ENCODE data around the gene EIF2B2. TPM values are rescaled to one million over a fixed set of nuclear protein-coding genes. Genes with fewer than 3 reads are reported as not detected.

EIF2B2 gene
- total RNA-seq, 1 experiment from 2014 or later, result 48.3 TPM

- H3T11ph ChIP-seq (ENCODE audit: low read length), result no peak overlapping the region
- no peak overlapping the region for H3K23ac ChIP-seq (ENCODE audit: insufficient read length, low read depth, low read length)
- WGBS (ENCODE audit: extremely low coverage, insufficient read length, low lambda C conversion rate), result no CpG with 5 or more reads among the region's 4 CpGs
- no peaks in the 10 kb centered on the region for H3K27me3 ChIP-seq (ENCODE audit: insufficient read depth, low read length)
- TF ChIP-seq CTCF (conservative IDR thresholded peaks at IDR 0.05), result no peak
- H3K36me3 Mint-ChIP-seq (ENCODE audit: insufficient read depth in 1 of 3, low read depth in 3 of 3), result peaks cover 5 to 59% (median 42%) of the 10 kb centered on the region in 3 experiments; a peak in 6 of 7 replicates
- H4K5ac ChIP-seq (ENCODE audit: insufficient read length, low read depth, low read length), result no peak overlapping the region
- no peak overlapping the region for H2BK20ac ChIP-seq (ENCODE audit: low read depth, low read length, poor library complexity, severe bottlenecking)
- no peak overlapping the region for H3K18ac ChIP-seq (ENCODE audit: insufficient read length, low read depth, low read length)
- H3K4me3 Mint-ChIP-seq, result no peak overlapping the region
- no peak overlapping the region for H2AK5ac ChIP-seq (ENCODE audit: insufficient read length, low read length)
- no peak overlapping the region for H2BK12ac ChIP-seq (ENCODE audit: insufficient read length, low read depth, low read length)
- H3K56ac ChIP-seq (ENCODE audit: insufficient read length, low read depth, low read length), result no peak overlapping the region
- H3K9me3 Mint-ChIP-seq, result no peaks in the 10 kb centered on the region
- H2AFZ ChIP-seq (ENCODE audit: low read length), result no peak overlapping the region
- DNase-seq, result no peak
- no peaks in the 10 kb centered on the region for H3K4me1 ChIP-seq (ENCODE audit: insufficient read depth, low read length)
- H3K14ac ChIP-seq (ENCODE audit: insufficient read depth, low read length), result no peak overlapping the region
- H4K8ac ChIP-seq (replicated peaks; ENCODE audit: insufficient read length, low read depth, low read length), result no peak overlapping the region
- no peaks in the 10 kb centered on the region for H4K20me1 ChIP-seq (ENCODE audit: control insufficient read depth, insufficient read depth, insufficient read length)
- H3K9ac ChIP-seq (ENCODE audit: extremely low read depth, insufficient read length, low read length), result no peak overlapping the region
- H2BK5ac ChIP-seq (ENCODE audit: insufficient read length, low read length), result no peak overlapping the region
- H2BK120ac ChIP-seq (ENCODE audit: low read depth, low read length, poor library complexity, severe bottlenecking), result no peak overlapping the region
- no peak overlapping the region for H2BK15ac ChIP-seq (ENCODE audit: low read depth, low read length)
- H4K91ac ChIP-seq (ENCODE audit: insufficient read length, low read depth, low read length), result no peak overlapping the region
- H3K4ac ChIP-seq (ENCODE audit: low read depth, low read length), result no peak overlapping the region
- no peaks in the 10 kb centered on the region for H3K27me3 Mint-ChIP-seq (ENCODE audit: low read depth)
- no peaks in the 10 kb centered on the region for H3K4me1 Mint-ChIP-seq
- no peaks in the 10 kb centered on the region for H3K79me2 ChIP-seq (ENCODE audit: insufficient read depth, low read length)
- H3K23me2 ChIP-seq (ENCODE audit: insufficient read length, low read depth, low read length, poor library complexity, severe bottlenecking), result no peaks in the 10 kb centered on the region
- no peak overlapping the region for H3K4me2 ChIP-seq (ENCODE audit: insufficient read depth, insufficient read length, low read length)
- H3K79me1 ChIP-seq (ENCODE audit: insufficient read depth, low read depth, low read length, poor library complexity, severe bottlenecking), result no peaks in the 10 kb centered on the region
- H3K27ac Mint-ChIP-seq, result no peak overlapping the region
- no peak overlapping the region for H3K27ac ChIP-seq (ENCODE audit: insufficient read length, low read depth, low read length)
- H3K9me3 ChIP-seq (ENCODE audit: control insufficient read depth, low read depth, low read length), result no peaks in the 10 kb centered on the region
These were observed 7.9 kb downstream of the EIF2B2 start for GRCh38 chr14:75010472-75011093.

Data from H9 (cell line).